ENCODE results near the gene C10orf71. TPM values are rescaled to one million over a fixed set of nuclear protein-coding genes. Genes with fewer than 3 reads are reported as not detected.

The C10orf71 gene
- total RNA-seq, 1 experiment from 2014 or later = not detected

GRCh38 chr10:49257626-49258349 lies 41.2 kb upstream of the C10orf71 start:
- Mint-ChIP-seq H3K4me3 (ENCODE audit: low read depth, unreplicated experiment) (no peak overlapping the region), H3K36me3 (ENCODE audit: insufficient read depth, unreplicated experiment) (no peaks in the 10 kb centered on the region), H3K9me3 (ENCODE audit: low read depth, unreplicated experiment) (no peaks in the 10 kb centered on the region), H3K27me3 (ENCODE audit: unreplicated experiment) (peaks cover 41% of the 10 kb centered on the region), H3K27ac (ENCODE audit: unreplicated experiment) (no peak overlapping the region), H3K4me1 (ENCODE audit: low read depth, unreplicated experiment) (no peaks in the 10 kb centered on the region)
- BruUV-seq (replicated peaks) = no TSS peak
- no peak for DNase-seq
- no peak for TF ChIP-seq CTCF (IDR thresholded peaks at IDR 0.05; ENCODE audit: unreplicated experiment)
- intact Hi-C loops (cut with micrococcal nuclease; ENCODE audit: unreplicated experiment) = no loop called here
- CTCF ChIA-PET = no interaction called here

GRCh38 chr10:49258350-49258683 lies 40.7 kb upstream of the C10orf71 start:
- Mint-ChIP-seq H3K9me3 (ENCODE audit: low read depth, unreplicated experiment) (no peaks in the 10 kb centered on the region), H3K4me3 (ENCODE audit: low read depth, unreplicated experiment) (no peak overlapping the region), H3K4me1 (ENCODE audit: low read depth, unreplicated experiment) (no peaks in the 10 kb centered on the region), H3K27me3 (ENCODE audit: unreplicated experiment) (peaks cover 46% of the 10 kb centered on the region), H3K36me3 (ENCODE audit: insufficient read depth, unreplicated experiment) (no peaks in the 10 kb centered on the region), H3K27ac (ENCODE audit: unreplicated experiment) (no peak overlapping the region)
- intact Hi-C loops (cut with micrococcal nuclease; ENCODE audit: unreplicated experiment) = no loop called here
- BruUV-seq (replicated peaks) = no TSS peak
- CTCF ChIA-PET = no interaction called here
- no peak for TF ChIP-seq CTCF (IDR thresholded peaks at IDR 0.05; ENCODE audit: unreplicated experiment)
- DNase-seq = no peak

- DNase-seq = no peak
- intact Hi-C loops (cut with micrococcal nuclease; ENCODE audit: unreplicated experiment) = no loop called here
- no peaks in the 10 kb centered on the region for H3K36me3 Mint-ChIP-seq (ENCODE audit: insufficient read depth, unreplicated experiment)
- TF ChIP-seq CTCF (IDR thresholded peaks at IDR 0.05; ENCODE audit: unreplicated experiment) = no peak
- H3K4me3 Mint-ChIP-seq (ENCODE audit: low read depth, unreplicated experiment) = no peak overlapping the region
- peaks cover 1% of the 10 kb centered on the region for H3K9me3 Mint-ChIP-seq (ENCODE audit: low read depth, unreplicated experiment)
- no peak overlapping the region for H3K27ac Mint-ChIP-seq (ENCODE audit: unreplicated experiment)
- no peaks in the 10 kb centered on the region for H3K4me1 Mint-ChIP-seq (ENCODE audit: low read depth, unreplicated experiment)
- CTCF ChIA-PET = no interaction called here
- H3K27me3 Mint-ChIP-seq (ENCODE audit: unreplicated experiment) = peaks cover 70% of the 10 kb centered on the region
- BruUV-seq (replicated peaks) = no TSS peak
These were observed 38.2 kb upstream of the C10orf71 start for GRCh38 chr10:49260644-49261296.

- BruUV-seq (replicated peaks) = no TSS peak
- CTCF ChIA-PET = no interaction called here
- no peaks in the 10 kb centered on the region for H3K4me1 Mint-ChIP-seq (ENCODE audit: low read depth, unreplicated experiment)
These were observed 35.4 kb upstream of the C10orf71 start for GRCh38 chr10:49263591-49263990.

More at GRCh38 chr10:49263591-49263990, 35.4 kb upstream of the C10orf71 start:
- intact Hi-C loops (cut with micrococcal nuclease; ENCODE audit: unreplicated experiment) = no loop called here
- no peak overlapping the region for H3K27ac Mint-ChIP-seq (ENCODE audit: unreplicated experiment)
- peaks cover 9% of the 10 kb centered on the region for H3K9me3 Mint-ChIP-seq (ENCODE audit: low read depth, unreplicated experiment)
- no peak for DNase-seq
- no peak overlapping the region for H3K4me3 Mint-ChIP-seq (ENCODE audit: low read depth, unreplicated experiment)
- H3K36me3 Mint-ChIP-seq (ENCODE audit: insufficient read depth, unreplicated experiment) = no peaks in the 10 kb centered on the region
- peaks cover 66% of the 10 kb centered on the region for H3K27me3 Mint-ChIP-seq (ENCODE audit: unreplicated experiment)
- no peak for TF ChIP-seq CTCF (IDR thresholded peaks at IDR 0.05; ENCODE audit: unreplicated experiment)
